OCI-LY3 (cell line): ENCODE results near the gene EDNRB.

Experiments used
- H2AFZ ChIP-seq: fragments of 200-600, 300-600 bp; shearing (Covaris generic); 2 replicates; pipeline ENCODE4 v1.6.0; 2014; ENCODE audit warnings: antibody characterized with exemption, low read depth, low read length
- H3K27ac ChIP-seq: fragments of 200-600, 300-600 bp; sonication (generic); 2 replicates; pipeline ENCODE4 v1.5.1; 2014; ENCODE audit warnings: mild to moderate bottlenecking, low read length, moderate library complexity, mixed read lengths
- H3K27me3 ChIP-seq: fragments of 200-600, 300-600 bp; sonication (generic); 2 replicates; pipeline ENCODE4 v1.6.1; 2014; ENCODE audit warnings: low read depth, low read length, mixed read lengths
- H3K36me3 ChIP-seq: fragments of 200-600, 300-600 bp; sonication (generic); replicated peaks from 2 replicates; pipeline ENCODE3; 2014; ENCODE audit warnings: low read depth, low read length, mixed read lengths
- H3K4me1 ChIP-seq: fragments of 300-600, 200-600 bp; sonication (generic); 2 replicates; pipeline ENCODE4 v1.6.1; 2014; ENCODE audit warnings: low read length, mixed read lengths
- H3K4me2 ChIP-seq: fragments of 200-600, 300-600 bp; sonication (generic); 2 replicates; pipeline ENCODE4 v1.6.1; 2014; ENCODE audit warnings: low read length, mixed read lengths
- H3K4me3 ChIP-seq: fragments of 300-600, 200-600 bp; sonication (generic); 2 replicates; pipeline ENCODE4 v1.5.1; 2014; ENCODE audit warnings: antibody characterized with exemption, mild to moderate bottlenecking, low read length, moderate library complexity
- H3K79me2 ChIP-seq: fragments of 300-600, 200-600 bp; shearing (Covaris generic); 2 replicates; pipeline ENCODE4 v1.6.1; 2014; ENCODE audit warnings: mild to moderate bottlenecking, low read length, mixed read lengths
- H3K9ac ChIP-seq: fragments of 300-600, 200-600 bp; shearing (Covaris generic); 2 replicates; pipeline ENCODE4 v1.6.0; 2014; ENCODE audit warnings: mild to moderate bottlenecking, low read length, moderate library complexity
- H3K9me3 ChIP-seq: fragments of 200-600, 300-600 bp; shearing (Covaris generic); 2 replicates; pipeline ENCODE4 v1.6.1; 2014; ENCODE audit warnings: low read length, mixed read lengths; ENCODE audit not compliant: insufficient read depth
- H4K20me1 ChIP-seq: fragments of 200-600, 300-600 bp; sonication (generic); 2 replicates; pipeline ENCODE4 v1.6.1; 2016; ENCODE audit warnings: low read length, mixed read lengths; ENCODE audit not compliant: insufficient read depth
- EZH2phosphoT487 ChIP-seq: fragments of 200-600 bp; shearing (Covaris generic); IDR thresholded peaks from 2 replicates; pipeline ENCODE4 v1.6.1; 2018; ENCODE audit warnings: antibody characterized with exemption, mixed run types, low read depth
- TF ChIP-seq, protein P1 (sequence below): fragments of 200-600, 300-600 bp; sonication (generic); IDR thresholded peaks from 2 replicates; pipeline ENCODE4 v1.5.1; 2014; ENCODE audit warnings: antibody characterized with exemption, low read length, low read depth

Gene EDNRB

DNA sequence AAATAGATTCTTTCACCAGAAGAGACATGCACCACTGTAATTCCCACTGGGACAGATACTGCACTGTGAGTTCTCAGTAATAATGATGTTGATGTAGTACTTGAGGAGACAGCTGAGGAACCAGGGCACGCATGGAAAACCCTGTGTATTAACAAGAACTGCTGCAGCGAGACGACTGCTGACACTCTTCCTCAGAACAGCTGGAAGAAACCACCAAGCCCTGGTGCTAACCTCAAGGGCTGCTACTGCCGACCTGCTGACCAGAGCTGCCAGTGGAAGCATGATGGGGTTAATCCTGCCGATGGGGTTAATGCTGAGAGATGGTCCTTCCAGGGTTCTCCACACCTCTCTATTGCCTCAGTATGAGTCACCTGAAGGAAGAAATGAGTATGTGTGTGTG is 45.6 kb downstream of the EDNRB start:
- TF ChIP-seq EZH2phosphoT487, result no peak
- TF ChIP-seq, protein P1, sequence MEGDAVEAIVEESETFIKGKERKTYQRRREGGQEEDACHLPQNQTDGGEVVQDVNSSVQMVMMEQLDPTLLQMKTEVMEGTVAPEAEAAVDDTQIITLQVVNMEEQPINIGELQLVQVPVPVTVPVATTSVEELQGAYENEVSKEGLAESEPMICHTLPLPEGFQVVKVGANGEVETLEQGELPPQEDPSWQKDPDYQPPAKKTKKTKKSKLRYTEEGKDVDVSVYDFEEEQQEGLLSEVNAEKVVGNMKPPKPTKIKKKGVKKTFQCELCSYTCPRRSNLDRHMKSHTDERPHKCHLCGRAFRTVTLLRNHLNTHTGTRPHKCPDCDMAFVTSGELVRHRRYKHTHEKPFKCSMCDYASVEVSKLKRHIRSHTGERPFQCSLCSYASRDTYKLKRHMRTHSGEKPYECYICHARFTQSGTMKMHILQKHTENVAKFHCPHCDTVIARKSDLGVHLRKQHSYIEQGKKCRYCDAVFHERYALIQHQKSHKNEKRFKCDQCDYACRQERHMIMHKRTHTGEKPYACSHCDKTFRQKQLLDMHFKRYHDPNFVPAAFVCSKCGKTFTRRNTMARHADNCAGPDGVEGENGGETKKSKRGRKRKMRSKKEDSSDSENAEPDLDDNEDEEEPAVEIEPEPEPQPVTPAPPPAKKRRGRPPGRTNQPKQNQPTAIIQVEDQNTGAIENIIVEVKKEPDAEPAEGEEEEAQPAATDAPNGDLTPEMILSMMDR, result no peak
- Histone ChIP-seq H4K20me1 (no peaks in the 10 kb centered on the region), H2AFZ (no peak overlapping the region), H3K27ac (no peak overlapping the region), H3K4me3 (no peak overlapping the region), H3K27me3 (no peaks in the 10 kb centered on the region), H3K79me2 (no peaks in the 10 kb centered on the region), H3K9me3 (peaks cover 3% of the 10 kb centered on the region; the same call in 1 of the 2 replicates), H3K4me2 (no peak overlapping the region), H3K4me1 (peaks cover 6% of the 10 kb centered on the region; the same call in 1 of the 2 replicates), H3K36me3 (no peaks in the 10 kb centered on the region), H3K9ac (no peak overlapping the region)

DNA sequence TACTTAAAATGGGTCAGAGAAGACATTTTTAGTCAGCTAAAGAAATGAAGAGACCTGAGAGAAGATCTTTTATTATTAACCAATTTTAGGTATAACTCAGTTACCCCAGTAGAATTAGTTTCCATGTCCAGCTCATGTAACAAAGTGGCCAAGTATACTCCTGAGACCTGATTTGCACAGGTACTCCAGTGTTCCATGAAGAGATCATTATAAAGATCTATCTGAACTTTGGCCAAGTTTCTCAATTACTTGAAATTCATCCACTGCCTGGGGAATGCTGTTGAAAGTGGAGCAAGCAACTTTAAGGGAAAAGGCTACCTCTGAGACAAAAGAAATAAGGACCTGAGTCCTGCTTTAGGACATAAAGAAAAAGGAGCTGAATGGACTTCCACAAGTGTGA is 47.0 kb downstream of the EDNRB start:
- Histone ChIP-seq H3K9ac (no peak overlapping the region), H3K4me2 (no peak overlapping the region), H2AFZ (no peak overlapping the region), H4K20me1 (no peaks in the 10 kb centered on the region), H3K4me3 (no peak overlapping the region), H3K36me3 (no peaks in the 10 kb centered on the region), H3K9me3 (peaks cover 5% of the 10 kb centered on the region; the same call in 1 of the 2 replicates), H3K4me1 (no peaks in the 10 kb centered on the region), H3K27me3 (no peaks in the 10 kb centered on the region), H3K79me2 (no peaks in the 10 kb centered on the region), H3K27ac (no peak overlapping the region)
- no peak for TF ChIP-seq EZH2phosphoT487

- Histone ChIP-seq H3K27me3 (no peaks in the 10 kb centered on the region), H3K4me1 (no peaks in the 10 kb centered on the region), H2AFZ (no peak overlapping the region), H3K9me3 (peaks cover 5% of the 10 kb centered on the region; the same call in 1 of the 2 replicates), H4K20me1 (no peaks in the 10 kb centered on the region), H3K36me3 (no peaks in the 10 kb centered on the region), H3K79me2 (no peaks in the 10 kb centered on the region), H3K9ac (no peak overlapping the region), H3K4me3 (no peak overlapping the region), H3K27ac (no peak overlapping the region), H3K4me2 (no peak overlapping the region)
- TF ChIP-seq EZH2phosphoT487, result no peak
- TF ChIP-seq, protein P1, result no peak
Measured at GRCh38 chr13:77868717-77869116, 49.9 kb downstream of the EDNRB start.

DNA sequence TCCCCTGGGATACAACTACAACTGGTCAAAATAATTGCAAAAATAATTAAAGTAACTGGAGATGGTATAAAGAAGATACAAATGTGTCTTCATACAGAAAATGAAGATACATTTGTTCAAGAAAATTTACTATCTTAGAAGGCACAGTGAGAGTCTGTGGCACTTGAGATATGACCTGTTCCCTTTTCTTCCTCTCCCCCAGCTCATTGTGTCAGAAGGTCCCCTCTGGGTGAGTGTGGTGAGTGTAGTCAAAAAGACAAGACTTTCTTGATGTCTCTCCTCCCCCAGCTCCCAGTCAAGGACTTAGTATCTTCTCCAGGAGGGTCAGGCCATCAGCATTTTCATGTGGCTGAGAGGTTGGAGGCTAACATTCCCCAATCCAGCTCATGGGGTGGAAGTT is 51.7 kb downstream of the EDNRB start:
- Histone ChIP-seq H3K4me2 (no peak overlapping the region), H3K36me3 (no peaks in the 10 kb centered on the region), H2AFZ (no peak overlapping the region), H3K4me1 (peaks cover 6% of the 10 kb centered on the region; the same call in 1 of the 2 replicates), H3K4me3 (no peak overlapping the region), H3K27me3 (no peaks in the 10 kb centered on the region), H3K79me2 (no peaks in the 10 kb centered on the region), H3K9me3 (peaks cover 5% of the 10 kb centered on the region; the same call in 1 of the 2 replicates), H4K20me1 (no peaks in the 10 kb centered on the region), H3K9ac (no peak overlapping the region), H3K27ac (no peak overlapping the region)
- no peak for TF ChIP-seq EZH2phosphoT487
- TF ChIP-seq, protein P1, result no peak
